ENCODE measurements around the gene BCL3.

BCL3 gene

DNA sequence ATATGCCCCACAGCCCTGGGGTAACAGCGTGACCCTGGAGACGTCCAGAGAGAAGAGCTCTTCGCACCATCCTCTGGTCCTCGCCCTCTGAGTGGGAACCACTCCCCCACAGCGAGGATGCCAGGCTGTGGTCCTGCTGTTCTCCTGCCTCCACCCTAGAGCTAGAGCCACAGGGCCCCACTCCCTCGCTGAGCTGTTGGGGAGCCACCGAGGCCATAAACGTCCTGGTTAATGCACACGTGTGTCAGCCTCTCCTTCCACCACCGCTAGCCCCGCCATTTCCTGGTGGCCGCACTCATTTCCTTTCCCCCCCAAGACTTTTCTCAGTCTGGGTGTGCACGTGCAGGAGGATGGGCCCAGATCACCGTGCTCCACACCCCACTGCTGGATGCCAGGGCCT lies 38.0 kb upstream of the BCL3 start:
- H3K27ac Mint-ChIP-seq: no peak overlapping the region
- peaks cover 3% of the 10 kb centered on the region for H3K9me3 Mint-ChIP-seq
- H3K4me1 Mint-ChIP-seq: peaks cover 9% of the 10 kb centered on the region
- TF ChIP-seq, protein P1, sequence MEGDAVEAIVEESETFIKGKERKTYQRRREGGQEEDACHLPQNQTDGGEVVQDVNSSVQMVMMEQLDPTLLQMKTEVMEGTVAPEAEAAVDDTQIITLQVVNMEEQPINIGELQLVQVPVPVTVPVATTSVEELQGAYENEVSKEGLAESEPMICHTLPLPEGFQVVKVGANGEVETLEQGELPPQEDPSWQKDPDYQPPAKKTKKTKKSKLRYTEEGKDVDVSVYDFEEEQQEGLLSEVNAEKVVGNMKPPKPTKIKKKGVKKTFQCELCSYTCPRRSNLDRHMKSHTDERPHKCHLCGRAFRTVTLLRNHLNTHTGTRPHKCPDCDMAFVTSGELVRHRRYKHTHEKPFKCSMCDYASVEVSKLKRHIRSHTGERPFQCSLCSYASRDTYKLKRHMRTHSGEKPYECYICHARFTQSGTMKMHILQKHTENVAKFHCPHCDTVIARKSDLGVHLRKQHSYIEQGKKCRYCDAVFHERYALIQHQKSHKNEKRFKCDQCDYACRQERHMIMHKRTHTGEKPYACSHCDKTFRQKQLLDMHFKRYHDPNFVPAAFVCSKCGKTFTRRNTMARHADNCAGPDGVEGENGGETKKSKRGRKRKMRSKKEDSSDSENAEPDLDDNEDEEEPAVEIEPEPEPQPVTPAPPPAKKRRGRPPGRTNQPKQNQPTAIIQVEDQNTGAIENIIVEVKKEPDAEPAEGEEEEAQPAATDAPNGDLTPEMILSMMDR (IDR thresholded peaks at IDR 0.05; ENCODE audit: unreplicated experiment in 3 of 3): no peak
- H3K4me3 Mint-ChIP-seq: no peak overlapping the region
- peaks cover 4% of the 10 kb centered on the region for H3K27me3 Mint-ChIP-seq (ENCODE audit: low read depth)
- no peaks in the 10 kb centered on the region for H3K36me3 Mint-ChIP-seq (ENCODE audit: low read depth)

DNA sequence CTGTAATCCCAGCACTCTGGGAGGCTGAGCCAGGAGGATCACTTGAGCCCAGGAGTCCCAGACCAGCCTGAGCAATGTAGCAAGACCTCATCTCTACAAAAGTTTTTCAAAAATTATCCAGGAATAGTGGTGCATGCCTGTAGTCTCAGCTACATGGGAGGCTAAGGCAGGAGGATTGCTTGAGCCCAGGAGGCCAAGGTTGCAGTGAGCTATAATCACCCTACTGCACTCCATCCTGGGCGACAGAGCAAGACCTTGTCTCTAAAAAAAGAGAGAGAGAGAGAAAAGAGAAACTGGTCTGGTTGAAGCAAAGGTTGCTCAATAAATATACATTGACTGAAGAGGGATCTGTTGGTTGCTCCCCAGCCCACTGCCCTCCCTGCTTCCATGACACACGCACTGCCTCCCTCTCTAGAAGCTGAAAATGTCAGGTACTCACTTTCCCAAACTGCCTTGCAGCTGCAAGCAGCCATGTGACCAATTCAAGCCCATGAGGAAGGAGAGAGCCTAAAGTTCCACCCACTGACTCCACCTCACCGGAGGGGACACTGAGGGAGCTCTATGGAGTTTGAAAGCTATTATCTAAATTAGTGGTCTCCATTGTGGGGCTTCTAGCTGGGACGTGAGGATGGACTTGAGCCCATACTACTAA lies 35.5 kb upstream of the BCL3 start:
- peaks cover under 1% of the 10 kb centered on the region for H3K4me1 Mint-ChIP-seq
- TF ChIP-seq, protein P1 (IDR thresholded peaks at IDR 0.05; ENCODE audit: unreplicated experiment in 3 of 3): no peak
- H3K27ac Mint-ChIP-seq: no peak overlapping the region
- H3K4me3 Mint-ChIP-seq: no peak overlapping the region
- peaks cover 5% of the 10 kb centered on the region for H3K9me3 Mint-ChIP-seq
- no peaks in the 10 kb centered on the region for H3K36me3 Mint-ChIP-seq (ENCODE audit: low read depth)
- H3K27me3 Mint-ChIP-seq (ENCODE audit: low read depth): peaks cover 4% of the 10 kb centered on the region

DNA sequence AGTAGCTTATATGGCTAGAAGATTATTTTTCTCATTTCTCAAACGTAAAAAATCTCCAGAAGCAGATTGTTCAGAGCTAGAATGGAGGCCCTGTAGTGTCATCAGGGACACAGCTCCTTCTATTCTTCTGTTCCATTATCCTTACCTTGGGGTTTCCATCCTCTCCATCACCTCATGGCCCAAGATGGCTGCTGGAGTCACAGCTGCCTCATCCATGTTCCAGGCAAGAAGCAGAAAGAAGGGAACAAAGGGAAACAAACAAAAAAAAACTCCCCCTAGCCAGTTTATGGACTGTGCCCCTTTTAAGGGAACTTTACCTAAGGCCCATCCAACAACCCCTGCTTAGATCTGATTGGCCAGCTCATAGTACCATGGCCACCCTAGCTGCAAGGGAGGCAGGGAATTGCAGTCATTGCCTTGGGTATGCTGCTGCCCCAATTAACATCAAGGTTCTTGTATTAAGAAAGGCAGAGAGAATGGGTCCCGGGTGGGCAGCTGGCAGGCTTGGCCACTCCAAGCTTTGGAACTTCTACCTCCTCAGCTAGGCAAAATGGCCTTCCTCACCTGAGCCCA lies 33.8 kb upstream of the BCL3 start:
- H3K36me3 Mint-ChIP-seq (ENCODE audit: low read depth): no peaks in the 10 kb centered on the region
- TF ChIP-seq, protein P1 (IDR thresholded peaks at IDR 0.05; ENCODE audit: unreplicated experiment in 3 of 3): no peak
- peaks cover 4% of the 10 kb centered on the region for H3K27me3 Mint-ChIP-seq (ENCODE audit: low read depth)
- no peak overlapping the region for H3K27ac Mint-ChIP-seq
- no peak overlapping the region for H3K4me3 Mint-ChIP-seq
- H3K4me1 Mint-ChIP-seq: peaks cover 6% of the 10 kb centered on the region
- peaks cover 5% of the 10 kb centered on the region for H3K9me3 Mint-ChIP-seq

DNA sequence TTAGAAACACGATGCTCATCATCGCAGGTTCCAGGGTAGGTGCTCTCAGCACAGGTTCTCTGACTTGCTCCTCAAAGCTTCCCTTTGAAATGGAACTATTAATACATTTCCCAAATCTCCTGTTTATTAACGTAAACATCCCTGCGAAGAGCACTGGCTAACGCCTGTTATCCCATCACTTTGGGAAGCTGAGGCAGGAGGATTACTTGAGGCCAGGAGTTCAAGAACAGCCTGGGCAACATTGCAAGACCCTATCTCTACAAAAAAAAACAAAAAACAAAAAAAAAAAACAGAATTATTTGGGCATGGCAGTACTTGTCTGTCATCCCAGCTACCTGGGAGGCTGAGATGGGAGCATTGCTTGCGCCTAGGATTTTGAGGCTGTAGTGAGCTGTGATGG lies 30.9 kb upstream of the BCL3 start:
- H3K4me1 Mint-ChIP-seq: peaks cover 6% of the 10 kb centered on the region
- peaks cover 5% of the 10 kb centered on the region for H3K9me3 Mint-ChIP-seq
- peaks cover 3% of the 10 kb centered on the region for H3K27me3 Mint-ChIP-seq (ENCODE audit: low read depth)
- H3K27ac Mint-ChIP-seq: peak overlapping the region in 1 of 3 experiments; percentile 55
- no peaks in the 10 kb centered on the region for H3K36me3 Mint-ChIP-seq (ENCODE audit: low read depth)
- H3K4me3 Mint-ChIP-seq: no peak overlapping the region
- TF ChIP-seq, protein P1 (IDR thresholded peaks at IDR 0.05; ENCODE audit: unreplicated experiment in 3 of 3): no peak

DNA sequence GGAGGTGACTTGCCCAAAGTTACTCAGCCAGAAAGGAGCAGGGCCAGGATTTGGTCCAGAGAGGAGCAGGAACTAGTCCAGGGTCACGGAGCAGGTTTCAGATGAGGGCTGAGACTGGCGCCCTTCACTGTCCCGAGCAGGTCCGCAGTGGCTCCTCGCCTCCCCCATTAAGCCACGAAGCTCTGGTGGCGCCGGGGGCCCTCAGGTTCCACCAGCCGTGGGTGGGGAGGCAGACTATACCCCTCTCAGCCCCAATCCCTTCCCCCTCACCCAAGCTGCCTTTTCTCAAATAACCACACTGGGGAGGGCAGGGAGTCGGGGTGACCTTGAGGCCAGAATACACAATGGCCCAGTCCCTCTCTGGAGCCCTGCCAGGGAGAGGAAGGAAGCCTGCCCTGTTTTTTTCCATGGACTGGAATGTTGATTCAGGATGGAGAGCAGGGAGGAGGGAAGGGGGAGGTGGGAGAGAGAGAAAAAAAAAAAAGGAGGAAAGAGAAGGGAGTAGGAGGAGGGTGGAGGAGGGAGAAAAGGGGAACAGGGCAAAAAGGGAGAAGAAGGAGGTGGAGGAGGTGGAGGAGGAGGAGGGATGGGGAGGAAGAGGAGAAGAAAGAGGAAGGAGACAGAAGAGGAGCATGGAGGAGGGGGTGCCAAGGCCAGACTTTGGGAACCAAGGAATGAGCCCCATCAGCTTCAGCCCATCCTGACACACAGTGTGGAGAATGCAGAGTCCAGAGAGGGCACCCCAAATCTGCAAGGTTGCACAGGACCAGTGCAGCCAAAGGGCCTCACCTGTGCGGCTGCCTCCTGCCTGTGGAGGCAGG lies 29.9 kb upstream of the BCL3 start:
- TF ChIP-seq, protein P1 (IDR thresholded peaks at IDR 0.05; ENCODE audit: unreplicated experiment in 3 of 3): no peak
- Mint-ChIP-seq H3K36me3 (ENCODE audit: low read depth) (no peaks in the 10 kb centered on the region), H3K9me3 (peaks cover 5% of the 10 kb centered on the region), H3K4me3 (peak overlapping the region; percentile 60 to 69 (median 65)), H3K27ac (peak overlapping the region; percentile 83 to 98 (median 98)), H3K4me1 (peaks cover 6% of the 10 kb centered on the region), H3K27me3 (ENCODE audit: low read depth) (peaks cover 8% of the 10 kb centered on the region)

Measured in nephron (organoid).